Putamen (tissue), 1 donor: ENCODE measurements around the gene LCNL1.
"Not testable (repeated sequence)": the region's sequence is repeated elsewhere in the genome, so short reads cannot be mapped to it uniquely, and the experiment has no call there.

Source experiments
- DNase-seq: peaks from one replicate; pipeline ENCODE4 v3.0.0-alpha.2; 2016; ENCODE audit warnings: low spot score

Gene LCNL1

GRCh38 chr9:137026828-137027227 lies 44.0 kb downstream of the LCNL1 start:
- no peak for DNase-seq

GRCh38 chr9:137027369-137028262 lies 44.8 kb downstream of the LCNL1 start, which contains the start of gene ABCA2:
Gene ABCA2 (minus strand): TSS chr9:137028237. CDS start chr9:137028140, 97 bp downstream.
- DNase-seq = no peak

GRCh38 chr9:137028263-137029057 lies 45.7 kb downstream of the LCNL1 start:
- DNase-seq = peak; percentile 82

- peak; percentile 72 for DNase-seq
Measured at GRCh38 chr9:137029058-137029936, 46.5 kb downstream of the LCNL1 start.

- no peak for DNase-seq
Measured at GRCh38 chr9:137030006-137030405, 47.2 kb downstream of the LCNL1 start.

GRCh38 chr9:137030538-137031527 lies 48.0 kb downstream of the LCNL1 start:
- no peak for DNase-seq

- no peak for DNase-seq
Measured at GRCh38 chr9:137031904-137032640, 49.3 kb downstream of the LCNL1 start, which contains the start of gene FUT7. Gene FUT7 (minus strand): TSS chr9:137032088. CDS start chr9:137031991, 97 bp downstream.

- no peak for DNase-seq
Measured at GRCh38 chr9:137032858-137033257, 50.1 kb downstream of the LCNL1 start.

GRCh38 chr9:137033481-137033880 lies 50.7 kb downstream of the LCNL1 start:
- DNase-seq = not testable (repeated sequence)

- DNase-seq = no peak
Measured at GRCh38 chr9:137034039-137034708, 51.4 kb downstream of the LCNL1 start.

- peak; percentile 83 for DNase-seq
Measured at GRCh38 chr9:137034709-137035506, 52.1 kb downstream of the LCNL1 start.
